Measurements from ENCODE around the gene DNAH17. TPM values are rescaled to one million over a fixed set of nuclear protein-coding genes. Genes with fewer than 3 reads are reported as not detected.
A peak's percentile ranks its signal among the peaks of the same experiment; 100 is the strongest.

DNAH17 gene
- total RNA-seq, 2 donors from 2014 or later: 0.13 to 0.64 TPM

DNA sequence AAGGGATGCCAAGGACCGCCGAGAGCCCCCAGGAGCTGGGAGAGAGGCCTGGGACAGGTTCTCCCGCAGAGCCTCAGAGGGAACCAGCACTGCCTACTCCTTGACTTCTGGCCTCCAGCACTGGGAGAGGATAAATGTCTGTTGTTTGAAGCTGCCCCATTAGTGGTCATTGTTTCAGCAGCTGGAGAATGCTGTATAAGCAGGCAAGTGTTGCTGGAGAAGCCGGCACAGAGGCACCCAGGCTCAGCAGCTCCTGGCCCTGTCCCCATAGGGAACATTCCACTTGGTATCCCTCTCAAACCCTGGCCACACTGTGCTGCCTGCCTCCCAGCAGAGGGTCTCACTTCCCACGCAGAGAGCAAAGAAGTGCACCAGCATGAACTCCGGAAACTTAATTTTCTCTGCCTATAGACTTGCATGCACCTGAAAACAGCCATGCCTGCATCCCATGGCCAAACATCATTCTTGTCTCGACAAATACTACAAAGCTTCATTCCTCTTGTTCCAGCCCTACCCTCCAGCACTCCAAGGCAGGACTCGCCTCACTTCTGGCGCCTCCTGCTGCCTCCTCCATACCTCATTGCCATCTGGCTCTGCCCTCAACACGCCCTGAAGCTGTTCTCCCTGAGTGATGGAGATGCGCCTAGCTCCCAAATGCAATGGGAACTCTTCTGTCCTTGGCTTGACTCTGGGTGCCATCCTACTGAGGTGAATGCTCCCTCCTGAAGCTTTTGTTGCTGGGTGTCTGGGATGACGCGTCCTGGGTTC is 88.1 kb downstream of the DNAH17 start:
- Histone ChIP-seq H3K36me3 (ENCODE audit: control insufficient read depth, insufficient read depth, low read length) (no peaks in the 10 kb centered on the region), H3K27me3 (ENCODE audit: control insufficient read depth, insufficient read depth, low read length, poor library complexity, severe bottlenecking) (no peaks in the 10 kb centered on the region), H3K27ac (ENCODE audit: low read depth, low read length) (no peak overlapping the region), H3K9ac (ENCODE audit: extremely low read depth, low read length, poor library complexity, severe bottlenecking) (no peak overlapping the region), H3K9me3 (ENCODE audit: control insufficient read depth, low read length) (no peaks in the 10 kb centered on the region), H3K4me3 (ENCODE audit: low read length) (no peak overlapping the region), H3K4me1 (ENCODE audit: control insufficient read depth, insufficient read depth, low read length) (no peaks in the 10 kb centered on the region)
- DNase-seq: peak; percentile 70
- Mint-ChIP-seq H3K4me1 (peaks cover 4% of the 10 kb centered on the region), H3K27me3 (ENCODE audit: insufficient read depth) (peaks cover 8% of the 10 kb centered on the region), H3K27ac (no peak overlapping the region), H3K36me3 (ENCODE audit: low read depth) (no peaks in the 10 kb centered on the region), H3K4me3 (no peak overlapping the region), H3K9me3 (no peaks in the 10 kb centered on the region)
- WGBS, 2 experiments (ENCODE audit: insufficient coverage in 1 of 2, insufficient read length in 1 of 2): 88 to 94% methylated on average over 10 to 13 of the region's 13 CpGs
- TF ChIP-seq CTCF (conservative IDR thresholded peaks at IDR 0.05): peak; percentile 36

DNA sequence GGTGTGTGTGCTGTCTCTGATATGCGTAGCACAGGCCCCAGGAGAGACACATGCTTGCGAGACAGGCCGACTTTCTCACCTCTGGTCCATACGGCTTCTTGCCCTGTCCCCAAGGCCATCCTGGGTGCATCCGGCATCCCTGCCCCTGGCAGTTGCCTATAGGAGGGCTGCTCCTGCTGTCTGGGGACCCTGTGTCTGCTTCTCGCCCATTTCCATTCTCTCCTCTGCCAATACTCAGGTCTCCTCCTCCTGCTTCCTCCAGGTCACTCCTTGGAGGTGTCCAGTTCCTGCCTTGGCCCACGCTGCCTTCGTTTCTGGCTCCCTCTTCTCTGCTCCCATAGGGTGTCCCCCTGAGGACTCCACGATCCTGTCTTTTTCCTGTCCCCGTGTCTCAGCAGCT is 89.0 kb downstream of the DNAH17 start:
- Mint-ChIP-seq H3K9me3 (no peaks in the 10 kb centered on the region), H3K27ac (no peak overlapping the region), H3K4me1 (peaks cover 4% of the 10 kb centered on the region), H3K36me3 (ENCODE audit: low read depth) (no peaks in the 10 kb centered on the region), H3K27me3 (ENCODE audit: insufficient read depth) (peaks cover 6% of the 10 kb centered on the region), H3K4me3 (no peak overlapping the region)
- no peaks in the 10 kb centered on the region for H3K27me3 ChIP-seq (ENCODE audit: control insufficient read depth, insufficient read depth, low read length, poor library complexity, severe bottlenecking)
- no peak overlapping the region for H3K9ac ChIP-seq (ENCODE audit: extremely low read depth, low read length, poor library complexity, severe bottlenecking)
- H3K4me3 ChIP-seq (ENCODE audit: low read length): no peak overlapping the region
- DNase-seq: no peak
- TF ChIP-seq CTCF (conservative IDR thresholded peaks at IDR 0.05): no peak
- H3K36me3 ChIP-seq (ENCODE audit: control insufficient read depth, insufficient read depth, low read length): no peaks in the 10 kb centered on the region
- no peaks in the 10 kb centered on the region for H3K4me1 ChIP-seq (ENCODE audit: control insufficient read depth, insufficient read depth, low read length)
- no peaks in the 10 kb centered on the region for H3K9me3 ChIP-seq (ENCODE audit: control insufficient read depth, low read length)
- no peak overlapping the region for H3K27ac ChIP-seq (ENCODE audit: low read depth, low read length)
- 81 to 85% methylated on average over 9 to 10 of the region's 10 CpGs for WGBS, 2 experiments (ENCODE audit: insufficient coverage in 1 of 2, insufficient read length in 1 of 2)

DNA sequence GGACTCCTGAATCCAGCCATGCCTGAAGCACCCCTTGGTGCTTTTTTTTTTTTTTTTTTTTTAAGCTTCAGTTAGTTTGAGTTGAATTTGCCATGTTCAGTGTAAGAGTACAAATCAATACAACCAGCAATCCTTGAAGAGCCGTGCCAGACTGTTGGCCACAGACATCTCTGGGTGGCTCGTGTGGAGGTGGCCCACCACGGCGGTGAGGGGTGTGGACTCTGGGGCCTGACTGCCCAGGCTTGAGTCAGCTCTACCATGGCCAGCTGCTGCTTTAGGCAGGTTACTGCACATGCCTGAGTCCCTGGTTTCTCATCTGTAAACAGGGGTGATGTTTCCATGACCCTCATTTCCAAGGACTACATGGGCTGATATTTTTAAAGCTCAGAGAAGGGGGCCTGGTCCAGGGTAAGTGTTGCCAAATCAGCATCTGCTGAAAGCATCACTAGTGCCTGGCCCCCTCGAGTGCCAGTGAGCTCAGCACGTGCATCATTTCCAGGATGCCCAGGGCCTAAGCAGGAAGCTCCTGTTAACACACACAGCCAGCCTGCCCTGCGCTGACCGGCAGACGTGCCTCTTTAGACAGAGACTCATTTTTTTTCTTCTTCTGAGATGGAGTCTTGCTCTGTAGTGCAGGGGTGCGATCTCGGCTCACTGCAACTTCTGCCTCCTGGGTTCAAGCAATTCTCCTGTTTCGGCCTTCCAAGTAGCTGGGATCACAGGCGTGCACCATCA is 90.1 kb downstream of the DNAH17 start:
- Mint-ChIP-seq H3K4me1 (peaks cover 4% of the 10 kb centered on the region), H3K4me3 (no peak overlapping the region), H3K27ac (no peak overlapping the region), H3K9me3 (no peaks in the 10 kb centered on the region), H3K27me3 (ENCODE audit: insufficient read depth) (peaks cover 6% of the 10 kb centered on the region), H3K36me3 (ENCODE audit: low read depth) (no peaks in the 10 kb centered on the region)
- no peaks in the 10 kb centered on the region for H3K36me3 ChIP-seq (ENCODE audit: control insufficient read depth, insufficient read depth, low read length)
- DNase-seq: no peak
- no peak overlapping the region for H3K27ac ChIP-seq (ENCODE audit: low read depth, low read length)
- no peaks in the 10 kb centered on the region for H3K27me3 ChIP-seq (ENCODE audit: control insufficient read depth, insufficient read depth, low read length, poor library complexity, severe bottlenecking)
- TF ChIP-seq CTCF (conservative IDR thresholded peaks at IDR 0.05): no peak
- H3K9ac ChIP-seq (ENCODE audit: extremely low read depth, low read length, poor library complexity, severe bottlenecking): no peak overlapping the region
- no peaks in the 10 kb centered on the region for H3K4me1 ChIP-seq (ENCODE audit: control insufficient read depth, insufficient read depth, low read length)
- H3K4me3 ChIP-seq (ENCODE audit: low read length): no peak overlapping the region
- WGBS, 2 experiments (ENCODE audit: insufficient coverage in 1 of 2, insufficient read length in 1 of 2): 94 to 95% methylated on average over 7 to 13 of the region's 13 CpGs
- H3K9me3 ChIP-seq (ENCODE audit: control insufficient read depth, low read length): no peaks in the 10 kb centered on the region

All from endodermal cell (in vitro differentiated cells).